ENCODE data around the gene CHMP1A.
"Not testable (repeated sequence)": the region's sequence is repeated elsewhere in the genome, so short reads cannot be mapped to it uniquely, and the experiment has no call there.

CHMP1A gene

GRCh38 chr16:89634463-89635385 lies 22.8 kb downstream of the CHMP1A start:
- DNase-seq; in situ Hi-C loops (cut with MboI; ENCODE audit: low pct_unique_long_range_greater_than_20kb, low sequenced_read_pairs): not testable (repeated sequence)

DNA sequence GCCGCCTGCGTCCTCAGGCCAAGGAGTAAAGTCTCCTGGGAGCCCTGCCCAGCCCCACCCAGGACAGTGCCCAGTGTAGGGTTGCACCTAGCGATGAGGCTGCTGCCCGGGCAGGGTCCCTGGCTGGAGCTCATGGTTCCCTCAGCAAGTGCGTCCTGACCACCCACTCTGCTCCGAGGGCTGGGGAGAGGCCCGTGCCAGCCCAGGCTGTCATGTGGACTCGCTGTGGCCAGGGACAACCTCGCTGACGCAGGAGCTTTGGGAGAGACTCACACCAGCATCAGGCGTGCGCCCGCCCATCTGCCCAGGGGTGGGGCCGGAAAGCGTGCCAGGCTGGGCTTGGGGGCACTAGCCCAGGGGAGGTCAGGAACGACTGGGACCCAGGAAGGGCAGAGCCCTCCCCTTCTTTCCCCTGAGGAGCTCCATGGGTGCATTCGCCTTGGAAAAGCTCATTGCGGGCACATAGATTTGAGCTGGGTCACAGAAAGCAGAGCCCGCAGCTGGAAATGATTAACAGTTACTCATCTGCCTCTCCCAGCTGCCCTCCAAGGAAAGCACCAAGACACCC lies 24.4 kb downstream of the CHMP1A start:
- no peak for DNase-seq
- in situ Hi-C loops (cut with MboI; ENCODE audit: low pct_unique_long_range_greater_than_20kb, low sequenced_read_pairs) = no loop called here

DNA sequence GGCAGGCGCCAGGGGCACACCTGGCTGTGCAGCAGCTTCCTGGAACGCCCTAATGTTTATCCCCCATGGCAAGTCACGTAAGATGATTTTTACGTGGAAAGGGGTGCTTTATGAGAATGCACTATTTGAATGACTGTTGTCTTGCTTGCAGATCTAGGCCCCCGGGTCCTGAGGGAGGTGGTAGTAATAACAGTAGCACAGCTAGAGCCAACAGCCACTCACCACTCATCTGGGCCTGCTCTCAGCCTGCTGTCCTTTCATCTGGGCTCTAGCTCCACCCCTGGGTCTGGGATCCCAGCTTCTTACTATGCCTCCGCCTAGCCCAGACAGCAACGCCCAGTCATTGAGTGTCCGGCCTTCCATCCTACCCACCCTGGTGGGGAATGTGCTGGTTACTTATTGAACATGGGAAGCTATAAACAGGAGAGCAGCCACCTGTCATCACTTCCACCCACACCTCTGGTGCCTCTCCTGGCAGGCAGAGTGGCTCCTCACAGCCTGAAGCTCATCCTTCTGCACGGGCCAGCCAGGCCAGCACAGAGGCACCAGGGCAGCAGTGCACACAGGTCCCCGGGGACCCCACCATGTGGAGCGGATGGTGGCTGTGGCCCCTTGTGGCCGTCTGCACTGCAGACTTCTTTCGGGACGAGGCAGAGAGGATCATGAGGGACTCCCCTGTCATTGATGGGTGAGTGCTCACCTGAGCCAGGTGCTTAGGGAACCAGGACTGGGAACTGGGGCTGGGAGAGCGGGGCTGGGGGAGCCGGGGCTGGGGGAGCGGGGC lies 27.5 kb downstream of the CHMP1A start:
- DNase-seq = no peak
- in situ Hi-C loops (cut with MboI; ENCODE audit: low pct_unique_long_range_greater_than_20kb, low sequenced_read_pairs) = no loop called here

DNA sequence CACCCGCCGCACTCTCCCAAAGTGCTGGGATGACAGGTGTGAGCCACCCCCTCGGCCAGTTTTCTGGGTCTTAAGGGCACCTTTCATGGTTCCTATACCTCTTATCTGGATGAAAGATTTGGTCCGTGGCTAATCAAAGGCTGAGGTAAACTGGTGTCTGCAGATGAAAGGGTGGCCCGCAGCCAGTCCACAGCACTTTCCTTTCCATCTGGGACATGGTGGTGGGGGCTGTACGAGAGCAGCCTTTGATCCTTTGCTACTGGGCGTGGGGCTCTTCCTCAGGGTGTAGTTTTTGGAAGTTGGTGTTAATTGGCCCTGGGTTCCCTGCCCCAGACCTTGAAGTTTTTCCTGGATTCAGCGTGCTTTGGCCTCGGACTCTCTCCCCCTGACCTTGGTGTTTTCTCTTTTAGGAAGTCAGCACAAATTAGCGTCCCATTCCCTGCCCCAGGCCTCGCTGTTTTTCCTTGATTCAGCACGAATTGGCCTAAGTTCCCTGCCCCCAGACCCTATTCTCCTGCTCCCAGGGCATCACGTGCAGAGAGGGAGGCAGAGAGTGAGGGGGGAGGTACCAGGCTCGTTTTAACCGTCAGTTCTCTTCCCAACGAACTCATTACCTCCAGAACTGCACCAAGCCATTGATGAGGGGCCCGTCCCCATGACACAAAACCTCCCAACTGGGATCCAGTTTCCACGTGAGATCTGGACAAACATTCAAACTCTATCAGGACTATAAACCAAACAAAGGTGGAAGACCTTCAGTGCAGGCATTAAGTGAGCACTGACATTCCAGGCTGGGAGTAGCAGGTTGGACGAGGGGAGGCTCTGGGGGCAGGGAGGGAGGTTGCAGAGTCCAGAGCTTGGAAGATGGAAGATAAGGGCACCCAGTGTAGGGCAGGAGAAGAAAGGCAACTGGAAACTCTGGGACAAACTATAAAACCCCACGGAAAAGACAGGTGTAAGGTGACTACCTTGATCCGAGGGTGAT lies 32.4 kb downstream of the CHMP1A start:
- in situ Hi-C loops (cut with MboI; ENCODE audit: low pct_unique_long_range_greater_than_20kb, low sequenced_read_pairs) = no loop called here
- DNase-seq = no peak

- DNase-seq = no peak
- in situ Hi-C loops (cut with MboI; ENCODE audit: low pct_unique_long_range_greater_than_20kb, low sequenced_read_pairs) = no loop called here
Measured at GRCh38 chr16:89623511-89624261, 33.8 kb downstream of the CHMP1A start.

DNA sequence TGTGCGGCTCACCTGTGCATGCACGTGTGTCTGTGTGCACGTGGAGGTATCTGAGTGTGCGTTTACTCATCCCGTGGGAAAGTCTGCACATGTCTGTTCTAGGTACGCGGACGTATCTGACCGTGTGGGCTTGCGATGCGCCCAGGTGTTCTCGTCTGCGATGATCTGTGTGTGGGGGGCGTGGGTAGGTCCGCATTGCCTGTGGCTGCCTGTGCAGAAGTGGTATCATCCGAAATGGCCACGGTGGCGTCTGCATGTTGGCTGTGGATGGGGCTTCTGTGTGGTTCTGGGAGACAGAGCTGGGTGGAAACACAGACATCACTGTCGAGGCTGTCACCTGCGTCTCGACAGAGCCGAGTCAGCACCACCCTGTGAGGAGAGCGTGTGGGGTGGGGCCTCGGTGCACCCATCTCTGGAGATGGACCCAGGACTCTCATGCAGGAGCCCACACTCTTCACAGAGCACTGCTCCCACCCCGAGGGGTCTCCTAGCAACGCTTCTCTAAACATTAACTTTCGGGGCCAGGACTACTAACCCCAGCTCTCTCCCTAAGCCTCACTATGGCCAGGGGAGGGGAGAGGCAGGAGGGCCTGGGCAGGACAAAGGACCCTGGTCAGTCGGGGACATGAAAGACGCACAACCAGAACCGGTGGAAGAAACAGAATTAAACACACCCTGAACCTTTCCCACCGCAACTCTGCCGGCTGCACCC lies 35.7 kb downstream of the CHMP1A start:
- no peak for DNase-seq
- in situ Hi-C loops (cut with MboI; ENCODE audit: low pct_unique_long_range_greater_than_20kb, low sequenced_read_pairs) = no loop called here

DNA sequence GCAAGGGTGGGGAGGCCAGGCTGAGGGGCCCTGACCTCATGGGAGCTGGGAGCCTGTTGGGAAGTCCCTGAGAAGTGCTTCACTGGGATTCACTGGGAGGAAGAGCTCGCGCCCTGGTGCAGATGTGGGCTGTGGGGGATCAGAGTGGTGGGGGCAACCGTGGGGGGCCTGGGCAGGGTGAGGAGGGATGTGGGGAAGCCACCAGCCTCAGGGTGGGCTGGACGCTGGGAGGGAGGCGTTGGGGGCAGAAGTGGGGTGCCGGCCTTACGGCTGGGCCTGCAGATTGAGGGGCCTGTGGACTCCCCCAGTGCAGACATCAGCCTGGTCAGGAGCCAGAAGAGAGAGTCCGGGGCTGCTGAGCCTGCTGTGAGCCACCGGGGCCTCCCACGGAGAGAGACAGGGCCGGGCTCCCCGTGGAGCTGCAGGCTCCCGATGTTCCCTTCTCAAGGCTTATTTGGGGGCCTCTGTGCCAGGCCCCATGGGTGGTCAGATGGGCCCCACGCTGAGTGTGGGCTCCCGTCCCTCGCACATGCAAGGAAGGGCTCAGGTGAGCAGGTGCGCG lies 36.3 kb downstream of the CHMP1A start:
- in situ Hi-C loops (cut with MboI; ENCODE audit: low pct_unique_long_range_greater_than_20kb, low sequenced_read_pairs) = no loop called here
- DNase-seq = no peak

DNA sequence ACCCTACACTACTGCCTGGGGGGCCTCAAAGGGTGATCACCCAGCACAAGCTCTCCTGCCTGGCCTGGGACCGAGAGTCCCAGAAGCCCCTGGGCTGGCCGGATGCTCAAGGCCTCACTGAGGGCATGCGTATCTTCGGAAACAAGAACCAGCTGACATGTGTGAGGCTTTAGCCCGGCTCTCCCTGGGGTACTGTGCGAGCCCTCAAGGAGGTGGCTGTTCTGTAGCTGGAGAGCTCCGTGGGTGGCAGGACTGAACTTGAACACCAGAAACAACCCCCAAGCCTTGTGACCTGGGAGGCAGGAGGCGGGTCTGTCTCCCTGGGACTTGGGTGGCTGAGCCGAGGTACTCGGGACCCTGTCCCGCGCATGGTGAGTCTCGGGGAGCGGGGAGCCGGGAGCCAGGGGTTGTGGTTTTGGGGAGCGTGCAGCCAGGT lies 37.1 kb downstream of the CHMP1A start:
- DNase-seq = no peak
- in situ Hi-C loops (cut with MboI; ENCODE audit: low pct_unique_long_range_greater_than_20kb, low sequenced_read_pairs) = no loop called here

DNA sequence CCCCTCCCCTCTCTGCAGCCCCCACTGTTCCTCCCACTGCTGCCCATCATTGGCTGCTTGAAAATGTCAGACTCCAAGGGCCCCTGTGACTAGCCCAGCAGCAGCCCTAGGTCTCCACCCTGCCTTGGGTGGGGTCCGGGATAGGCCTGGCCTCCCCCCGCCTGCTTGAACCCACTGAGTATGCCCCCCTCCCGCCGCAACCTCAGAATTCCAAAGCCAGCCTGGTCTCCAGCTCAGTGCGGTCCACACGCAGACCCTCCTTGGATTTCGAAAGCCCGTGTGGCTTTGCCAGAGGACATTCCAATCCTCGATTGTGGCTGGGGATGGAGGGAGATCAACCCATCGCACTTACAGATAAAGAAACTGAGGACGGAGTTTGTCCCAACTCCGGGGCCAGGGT lies 37.7 kb downstream of the CHMP1A start:
- DNase-seq = no peak
- in situ Hi-C loops (cut with MboI; ENCODE audit: low pct_unique_long_range_greater_than_20kb, low sequenced_read_pairs) = no loop called here

- in situ Hi-C loops (cut with MboI; ENCODE audit: low pct_unique_long_range_greater_than_20kb, low sequenced_read_pairs) = no loop called here
- DNase-seq = peak; percentile 28
Measured at GRCh38 chr16:89618109-89618998, 39.2 kb downstream of the CHMP1A start.

- no peak for DNase-seq
- in situ Hi-C loops (cut with MboI; ENCODE audit: low pct_unique_long_range_greater_than_20kb, low sequenced_read_pairs) = no loop called here
Measured at GRCh38 chr16:89617036-89617435, 40.5 kb downstream of the CHMP1A start.

- no peak for DNase-seq
- in situ Hi-C loops (cut with MboI; ENCODE audit: low pct_unique_long_range_greater_than_20kb, low sequenced_read_pairs) = no loop called here
Measured at GRCh38 chr16:89616623-89617022, 40.9 kb downstream of the CHMP1A start.

GRCh38 chr16:89615596-89616090 lies 41.9 kb downstream of the CHMP1A start:
- in situ Hi-C loops (cut with MboI; ENCODE audit: low pct_unique_long_range_greater_than_20kb, low sequenced_read_pairs) = no loop called here
- DNase-seq = peak; percentile 55

DNA sequence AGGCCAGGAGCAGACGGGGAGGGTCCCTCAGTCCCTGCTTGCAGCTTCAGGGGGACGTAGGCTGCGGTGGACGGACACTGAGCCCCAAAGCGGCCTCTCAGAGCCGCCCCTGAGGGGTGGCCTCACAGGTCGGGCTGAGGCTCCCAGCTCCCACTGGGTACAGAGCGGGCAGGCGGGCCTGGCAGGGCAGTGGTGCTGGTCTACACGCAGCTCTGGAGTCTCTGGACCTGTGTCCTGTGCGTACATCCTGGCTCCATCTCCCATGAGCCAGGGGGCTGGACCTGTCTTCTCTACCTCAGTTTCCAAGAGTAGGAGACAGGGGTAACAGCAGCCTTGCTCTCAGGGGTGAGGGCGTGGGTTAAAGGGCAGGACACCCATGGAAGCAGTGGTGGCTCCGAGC lies 42.3 kb downstream of the CHMP1A start:
- no peak for DNase-seq
- in situ Hi-C loops (cut with MboI; ENCODE audit: low pct_unique_long_range_greater_than_20kb, low sequenced_read_pairs) = no loop called here

GRCh38 chr16:89613954-89614459 lies 43.5 kb downstream of the CHMP1A start:
- in situ Hi-C loops (cut with MboI; ENCODE audit: low pct_unique_long_range_greater_than_20kb, low sequenced_read_pairs) = no loop called here
- no peak for DNase-seq

Measured in KBM-7 (cell line).